ENCODE data around the gene TMEM255A.
A peak's percentile ranks its signal among the peaks of the same experiment; 100 is the strongest.

Gene TMEM255A

GRCh38 chrX:120223374-120223773 lies 87.9 kb downstream of the TMEM255A start:
- no peak overlapping the region for H3K18ac ChIP-seq (ENCODE audit: low read length)
- no CpG with 5 or more reads among the region's 8 CpGs for WGBS (ENCODE audit: extremely low coverage, insufficient coverage, insufficient read length)
- no peak overlapping the region for H3K4me2 ChIP-seq (ENCODE audit: low read length)
- H3K79me1 ChIP-seq (ENCODE audit: low read length) = no peaks in the 10 kb centered on the region
- H3K27ac ChIP-seq (ENCODE audit: low read depth, low read length) = no peak overlapping the region
- H3K23ac ChIP-seq (ENCODE audit: low read length) = no peak overlapping the region
- no peaks in the 10 kb centered on the region for H3K9me3 ChIP-seq (ENCODE audit: insufficient read depth, low read depth, low read length)
- no peak overlapping the region for H3K9ac ChIP-seq (ENCODE audit: low read length)
- H4K91ac ChIP-seq (ENCODE audit: low read depth, low read length) = no peak overlapping the region
- H3K79me2 ChIP-seq (ENCODE audit: control insufficient read depth, insufficient read depth, low read length, poor library complexity) = no peaks in the 10 kb centered on the region
- H3K4ac ChIP-seq (ENCODE audit: low read depth, low read length) = no peak overlapping the region
- H3K4me1 ChIP-seq (ENCODE audit: control insufficient read depth in 1 of 2, insufficient read depth in 2 of 2, low read length in 2 of 2) = no peaks in the 10 kb centered on the region
- H4K8ac ChIP-seq (ENCODE audit: low read depth, low read length) = no peak overlapping the region
- no peak overlapping the region for H2AK5ac ChIP-seq (ENCODE audit: low read length)
- H2BK12ac ChIP-seq (ENCODE audit: low read length) = no peak overlapping the region
- no peaks in the 10 kb centered on the region for H3K36me3 ChIP-seq (ENCODE audit: control insufficient read depth in 1 of 2, insufficient read depth in 2 of 2, low read length in 2 of 2)
- no peak overlapping the region for H3K14ac ChIP-seq (ENCODE audit: low read length)
- no peak for DNase-seq
- no peaks in the 10 kb centered on the region for H3K27me3 ChIP-seq (ENCODE audit: insufficient read depth, low read length)
- H4K12ac ChIP-seq (ENCODE audit: low read depth, low read length) = peak overlapping the region; percentile 5
- no peak overlapping the region for H2BK5ac ChIP-seq (ENCODE audit: low read depth, low read length, poor library complexity)
- no peak overlapping the region for H2BK120ac ChIP-seq (ENCODE audit: insufficient read depth, low read length, poor library complexity)
- no peak overlapping the region for H2AFZ ChIP-seq (ENCODE audit: insufficient read depth, low read length, poor library complexity)
- no peak overlapping the region for H3K4me3 ChIP-seq (ENCODE audit: low read depth, low read length)

DNA sequence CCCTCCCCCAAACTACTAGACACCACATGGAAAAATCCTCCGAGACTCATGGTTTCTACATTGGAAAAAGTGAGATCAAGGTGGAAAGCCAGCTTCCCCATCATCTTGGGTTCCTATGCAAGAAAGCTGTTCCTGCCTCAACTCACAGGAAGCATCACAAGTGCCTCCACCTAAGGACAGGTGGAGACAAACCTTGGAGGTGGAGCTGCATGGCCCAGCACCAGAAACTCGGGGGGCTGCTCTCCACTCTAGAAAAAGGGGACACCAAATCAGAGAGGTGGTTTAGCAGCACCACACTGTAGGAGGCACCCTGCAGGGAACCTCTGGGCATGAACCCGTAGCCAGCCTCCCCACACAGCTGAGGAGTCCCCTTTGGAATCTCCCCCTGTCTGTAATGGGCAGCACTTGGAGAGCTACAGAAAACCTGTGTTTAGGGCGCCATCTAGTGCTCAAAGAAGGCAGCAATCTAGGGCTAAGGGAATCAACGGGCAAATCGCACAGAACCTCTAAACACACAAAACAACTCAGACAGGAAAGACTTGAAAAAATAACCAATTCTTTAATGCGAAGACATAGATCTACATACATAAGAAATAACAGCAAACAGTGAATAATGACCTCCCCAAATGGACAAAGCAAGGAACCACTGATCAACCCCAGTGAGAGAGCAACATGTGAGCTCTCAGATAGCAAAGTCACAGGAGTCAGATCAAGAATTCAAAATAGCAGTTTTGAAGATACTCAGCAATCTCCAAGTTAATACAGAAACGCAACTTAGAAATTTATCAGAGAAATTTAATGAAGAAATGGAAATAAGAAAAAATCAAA lies 97.6 kb downstream of the TMEM255A start:
- no peak overlapping the region for H3K4me2 ChIP-seq (ENCODE audit: low read length)
- H4K8ac ChIP-seq (ENCODE audit: low read depth, low read length) = no peak overlapping the region
- no peak overlapping the region for H2BK12ac ChIP-seq (ENCODE audit: low read length)
- no peak overlapping the region for H3K23ac ChIP-seq (ENCODE audit: low read length)
- no peaks in the 10 kb centered on the region for H3K79me1 ChIP-seq (ENCODE audit: low read length)
- H3K4me3 ChIP-seq (ENCODE audit: low read depth, low read length) = no peak overlapping the region
- H3K9me3 ChIP-seq (ENCODE audit: insufficient read depth, low read depth, low read length) = no peaks in the 10 kb centered on the region
- H3K79me2 ChIP-seq (ENCODE audit: control insufficient read depth, insufficient read depth, low read length, poor library complexity) = no peaks in the 10 kb centered on the region
- H3K4me1 ChIP-seq (ENCODE audit: control insufficient read depth in 1 of 2, insufficient read depth in 2 of 2, low read length in 2 of 2) = no peaks in the 10 kb centered on the region
- no peak overlapping the region for H3K4ac ChIP-seq (ENCODE audit: low read depth, low read length)
- H4K12ac ChIP-seq (ENCODE audit: low read depth, low read length) = no peak overlapping the region
- no peaks in the 10 kb centered on the region for H3K36me3 ChIP-seq (ENCODE audit: control insufficient read depth in 1 of 2, insufficient read depth in 2 of 2, low read length in 2 of 2)
- H3K27me3 ChIP-seq (ENCODE audit: insufficient read depth, low read length) = no peaks in the 10 kb centered on the region
- H3K9ac ChIP-seq (ENCODE audit: low read length) = no peak overlapping the region
- no peak overlapping the region for H2BK5ac ChIP-seq (ENCODE audit: low read depth, low read length, poor library complexity)
- no peak overlapping the region for H2AK5ac ChIP-seq (ENCODE audit: low read length)
- no peak overlapping the region for H3K14ac ChIP-seq (ENCODE audit: low read length)
- H3K18ac ChIP-seq (ENCODE audit: low read length) = no peak overlapping the region
- no CpG with 5 or more reads among the region's 8 CpGs for WGBS (ENCODE audit: extremely low coverage, insufficient coverage, insufficient read length)
- peak; percentile 12 to 77 for DNase-seq
- H4K91ac ChIP-seq (ENCODE audit: low read depth, low read length) = no peak overlapping the region
- no peak overlapping the region for H3K27ac ChIP-seq (ENCODE audit: low read depth, low read length)
- H2AFZ ChIP-seq (ENCODE audit: insufficient read depth, low read length, poor library complexity) = no peak overlapping the region
- no peak overlapping the region for H2BK120ac ChIP-seq (ENCODE audit: insufficient read depth, low read length, poor library complexity)
